PC-3 (cell line): Measurements from ENCODE around the gene FIBCD1. TPM values are rescaled to one million over a fixed set of nuclear protein-coding genes. Genes with fewer than 3 reads are reported as not detected.

Source experiments
- ATAC-seq: fragments of 200-7000 bp; cut with Tn5 transposase; 2 replicates; pipeline ENCODE4 v1.9.1; 2020; ENCODE audit warnings: mild to moderate bottlenecking, moderate library complexity
- BruUV-seq: library from RNA; stranded (reverse); fragments of 400-500 nt; replicated peaks from 2 replicates; lab custom pipeline; 2021; lab: Mats Ljungman, UMichigan
- CTCF ChIA-PET: fragments of 300-600 bp; sonication (Branson Sonifier 250); formaldehyde crosslinking; loops from one replicate; lab custom pipeline; 2022; ENCODE audit warnings: antibody characterized with exemption; lab: Charles Lee
- POLR2A ChIA-PET: fragments of 300-600 bp; sonication (Branson Sonifier 250); formaldehyde crosslinking; loops from one replicate; lab custom pipeline; 2022; ENCODE audit warnings: antibody characterized with exemption; ENCODE audit not compliant: unreplicated experiment; lab: Charles Lee
- DNase-seq: peaks from one replicate; pipeline ENCODE4 v3.0.0-alpha.2; 2015
- H2AFZ ChIP-seq: fragments of 300-600 bp; sonication (generic); 2 replicates; pipeline ENCODE4 v1.6.0; 2016; ENCODE audit warnings: antibody characterized with exemption, low read length
- H3F3A ChIP-seq: fragments of 300-600 bp; sonication (generic); one replicate; pipeline ENCODE4 v1.6.0; 2017; ENCODE audit warnings: antibody characterized with exemption, low read length, control low read depth, mild to moderate bottlenecking; ENCODE audit not compliant: unreplicated experiment
- H3K27ac ChIP-seq: fragments of 300-600 bp; sonication (generic); 2 replicates; pipeline ENCODE4 v1.5.1; 2016; ENCODE audit warnings: mild to moderate bottlenecking, low read length
- H3K27me3 ChIP-seq: fragments of 300-600 bp; sonication (generic); 2 replicates; pipeline ENCODE4 v1.6.1; 2016; ENCODE audit warnings: low read length, mixed read lengths
- H3K36me3 ChIP-seq: fragments of 300-600 bp; sonication (generic); 2 replicates; pipeline ENCODE4 v1.6.1; 2016; ENCODE audit warnings: low read depth, mixed run types, low read length, mixed read lengths
- H3K4me1 ChIP-seq: fragments of 300-600 bp; sonication (generic); 2 replicates; pipeline ENCODE4 v1.5.1; 2016; ENCODE audit warnings: low read length; ENCODE audit not compliant: insufficient read depth
- H3K4me2 ChIP-seq: fragments of 300-600 bp; sonication (generic); 2 replicates; pipeline ENCODE4 v1.6.0; 2016; ENCODE audit warnings: low read length
- H3K4me3 ChIP-seq: fragments of 300-600 bp; sonication (generic); 2 replicates; pipeline ENCODE4 v1.5.1; 2016; ENCODE audit warnings: mild to moderate bottlenecking, low read length, mixed read lengths
- H3K79me2 ChIP-seq: fragments of 300-600 bp; sonication (generic); 2 replicates; pipeline ENCODE4 v1.6.1; 2017; ENCODE audit warnings: low read length, mixed read lengths
- H3K9ac ChIP-seq: fragments of 300-600 bp; sonication (generic); 2 replicates; pipeline ENCODE4 v1.6.0; 2016; ENCODE audit warnings: mild to moderate bottlenecking, low read length
- H3K9me2 ChIP-seq: fragments of 300-600 bp; sonication (generic); replicated peaks from 2 replicates; pipeline ENCODE4 v1.6.1; 2016; ENCODE audit warnings: mixed run types, low read length, mixed read lengths
- H3K9me3 ChIP-seq: fragments of 300-600 bp; sonication (generic); 2 replicates; pipeline ENCODE4 v1.6.1; 2016; ENCODE audit warnings: low read length, mixed read lengths
- H4K20me1 ChIP-seq: fragments of 300-600 bp; sonication (generic); 2 replicates; pipeline ENCODE4 v1.6.1; 2016; ENCODE audit warnings: low read length, mixed read lengths
- CTCF ChIP-seq: fragments of 300-600 bp; sonication (generic); conservative IDR thresholded peaks from 2 replicates; pipeline ENCODE4 v1.5.1; 2017; ENCODE audit warnings: antibody characterized with exemption, low read depth, mild to moderate bottlenecking, low read length
- EZH2 ChIP-seq: fragments of 300-600 bp; sonication (generic); IDR thresholded peaks from one replicate; pipeline ENCODE4 v1.6.1; 2017; ENCODE audit warnings: antibody characterized with exemption, mild to moderate bottlenecking, low read length; ENCODE audit not compliant: unreplicated experiment
- EZH2phosphoT487 ChIP-seq: fragments of 300-600 bp; sonication (generic); IDR thresholded peaks from 2 replicates; pipeline ENCODE4 v1.6.1; 2018; ENCODE audit warnings: mild to moderate bottlenecking, antibody characterized with exemption, low read length, borderline replicate concordance
- intact Hi-C: fragments of 100-400 bp; cut with micrococcal nuclease; formaldehyde crosslinking; loops from 2 replicates; pipeline ENCODE4 v1.9.0; 2023
- total RNA-seq: library from RNA; depleted of rRNA; stranded (reverse); fragments of >200 nt; gene quantifications from 2 replicates; pipeline ENCODE4 v1.2.3, GENCODE V29; 2014

The FIBCD1 gene
- total RNA-seq, 1 experiment from 2014 or later, result 8.9 TPM

- no peaks in the 10 kb centered on the region for H3K9me2 ChIP-seq
- H3K4me2 ChIP-seq, result no peak overlapping the region
- ATAC-seq (no peak), DNase-seq (no peak)
- no peak overlapping the region for H3K9ac ChIP-seq
- no peaks in the 10 kb centered on the region; the same call in 1 of the 2 replicates for H3K4me1 ChIP-seq
- H2AFZ ChIP-seq, result no peak overlapping the region
- H3K27ac ChIP-seq, result no peak overlapping the region
- no peaks in the 10 kb centered on the region for H4K20me1 ChIP-seq
- H3K27me3 ChIP-seq, result no peaks in the 10 kb centered on the region
- no peak for TF ChIP-seq CTCF
- no peak for TF ChIP-seq EZH2
- no peak for TF ChIP-seq EZH2phosphoT487
- BruUV-seq, result no TSS peak
- no peak overlapping the region for H3K4me3 ChIP-seq
- H3K79me2 ChIP-seq, result no peaks in the 10 kb centered on the region
- intact Hi-C loops, result no loop called here
- POLR2A ChIA-PET, result no interaction called here
- H3K36me3 ChIP-seq, result no peaks in the 10 kb centered on the region; the same call in 1 of the 2 replicates
- no peaks in the 10 kb centered on the region for H3K9me3 ChIP-seq
- H3F3A ChIP-seq, result no peaks in the 10 kb centered on the region
- CTCF ChIA-PET, result no interaction called here
Observed at GRCh38 chr9:130860458-130861316, 78.4 kb downstream of the FIBCD1 start.

GRCh38 chr9:130858739-130859705, 80.0 kb downstream of the FIBCD1 start:
- Histone ChIP-seq H3K36me3 (peaks cover 6% of the 10 kb centered on the region), H3F3A (no peaks in the 10 kb centered on the region), H3K4me2 (no peak overlapping the region), H3K9me2 (no peaks in the 10 kb centered on the region), H3K27me3 (no peaks in the 10 kb centered on the region), H3K79me2 (no peaks in the 10 kb centered on the region), H3K27ac (no peak overlapping the region), H4K20me1 (no peaks in the 10 kb centered on the region), H3K4me3 (no peak overlapping the region), H3K4me1 (no peaks in the 10 kb centered on the region; the same call in 1 of the 2 replicates), H3K9me3 (no peaks in the 10 kb centered on the region), H2AFZ (no peak overlapping the region), H3K9ac (no peak overlapping the region)
- ATAC-seq (no peak), DNase-seq (no peak)
- intact Hi-C loops, result no loop called here
- ChIA-PET POLR2A (interaction anchor here (0.6 kb wide), 1 partner anchor 36 kb away, joined by 4 read pairs; no protein-coding TSS in a partner anchor), CTCF (interaction anchor here (0.6 kb wide), 1 partner anchor 47 kb away, joined by 3 read pairs; no protein-coding TSS in a partner anchor)
- no peak for TF ChIP-seq EZH2phosphoT487
- TF ChIP-seq EZH2, result no peak
- TF ChIP-seq CTCF, result no peak
- no TSS peak for BruUV-seq
